Activated CD8-positive, alpha-beta memory T cell treated with anti-CD3 and anti-CD28 coated beads for 36 hours (primary cell): ENCODE measurements around the gene MIPOL1. TPM values are rescaled to one million over a fixed set of nuclear protein-coding genes. Genes with fewer than 3 reads are reported as not detected.
"Not testable (repeated sequence)": the region's sequence is repeated elsewhere in the genome, so short reads cannot be mapped to it uniquely, and the experiment has no call there.

ENCODE experiments used
- CTCF ChIA-PET: fragments of 350-600 bp; sonication (Branson Sonifier 250); formaldehyde crosslinking; loops from one replicate; lab custom pipeline; 2021; ENCODE audit warnings: antibody characterized with exemption; lab: Charles Lee
- POLR2A ChIA-PET: fragments of 350-600 bp; sonication (Branson Sonifier 250); formaldehyde crosslinking; loops from one replicate; lab custom pipeline; 2021; ENCODE audit warnings: antibody characterized with exemption; lab: Charles Lee
- total RNA-seq, 2 experiments: library from RNA; stranded (reverse); gene quantifications; one replicate each; pipeline ENCODE4 v1.2.3, GENCODE V29; 2021

Gene MIPOL1
- total RNA-seq, 2 experiments from 2014 or later = not detected

- ChIA-PET CTCF (no interaction called here), POLR2A (no interaction called here)
Measured at GRCh38 chr14:37422319-37422718, 224.6 kb downstream of the MIPOL1 start.

- CTCF ChIA-PET = no interaction called here
- POLR2A ChIA-PET = no interaction called here
Measured at GRCh38 chr14:37422748-37423147, 225.0 kb downstream of the MIPOL1 start.

DNA sequence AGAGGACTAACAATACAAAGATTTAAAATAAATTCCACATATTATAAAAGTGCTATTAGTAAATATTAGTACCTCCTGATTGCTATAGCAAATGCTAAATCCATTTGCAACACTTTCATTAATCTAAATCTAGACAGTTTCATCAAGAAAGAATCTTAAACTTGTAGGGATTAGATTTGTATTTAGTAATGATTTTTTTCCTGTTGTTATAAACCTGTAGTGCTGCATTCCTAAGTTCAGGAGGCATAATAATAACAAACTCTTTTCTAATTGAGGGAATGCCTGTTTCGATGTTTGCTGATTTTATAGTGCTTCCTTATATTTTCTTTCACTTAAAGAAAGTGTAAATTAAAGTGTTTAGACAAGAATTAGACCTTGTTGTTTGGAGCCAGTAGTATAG lies 231.2 kb downstream of the MIPOL1 start:
- CTCF ChIA-PET = interaction anchor here (0.7 kb wide), 1 partner anchor 17 kb away, joined by 4 read pairs; no protein-coding TSS in a partner anchor
- POLR2A ChIA-PET = no interaction called here

DNA sequence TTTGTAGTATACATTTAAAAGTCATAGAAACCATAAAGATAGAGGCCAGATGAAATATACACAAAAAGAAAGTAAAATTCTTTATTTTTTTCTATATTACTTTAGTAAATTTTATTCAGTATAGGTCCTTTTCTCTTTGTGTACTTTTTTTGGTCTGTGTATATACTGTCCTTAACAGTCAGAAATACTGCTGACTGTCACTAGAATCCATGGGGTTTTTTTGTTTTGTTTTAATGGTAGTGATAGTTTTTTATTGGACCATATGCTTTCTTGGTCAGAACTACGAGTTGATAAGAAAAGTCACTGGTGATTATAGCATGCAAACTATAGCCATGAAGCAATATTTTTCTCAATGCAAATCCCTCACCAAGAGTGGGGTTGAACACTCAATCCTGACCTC lies 231.9 kb downstream of the MIPOL1 start:
- ChIA-PET POLR2A (no interaction called here), CTCF (no interaction called here)

DNA sequence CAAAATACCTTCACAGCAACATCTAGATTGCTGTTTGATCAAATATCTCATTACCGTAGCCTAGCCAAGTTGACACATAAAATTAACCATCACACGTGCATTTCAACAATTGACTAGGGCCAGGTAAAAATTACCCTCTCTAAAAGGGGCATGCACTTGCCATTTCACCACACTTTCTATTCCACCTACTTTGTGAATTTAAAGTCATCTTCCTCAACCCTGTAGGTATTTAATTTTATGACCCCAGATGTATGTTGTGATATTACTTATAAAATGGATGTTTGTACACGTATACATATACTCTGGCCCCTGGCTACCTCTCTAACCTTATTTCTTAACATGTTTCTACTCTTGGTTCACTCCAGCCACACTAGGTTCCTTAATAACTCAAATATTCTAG lies 237.1 kb downstream of the MIPOL1 start:
- CTCF ChIA-PET = no interaction called here
- POLR2A ChIA-PET = no interaction called here

- POLR2A ChIA-PET = no interaction called here
- CTCF ChIA-PET = no interaction called here
Measured at GRCh38 chr14:37436519-37436918, 238.8 kb downstream of the MIPOL1 start.

DNA sequence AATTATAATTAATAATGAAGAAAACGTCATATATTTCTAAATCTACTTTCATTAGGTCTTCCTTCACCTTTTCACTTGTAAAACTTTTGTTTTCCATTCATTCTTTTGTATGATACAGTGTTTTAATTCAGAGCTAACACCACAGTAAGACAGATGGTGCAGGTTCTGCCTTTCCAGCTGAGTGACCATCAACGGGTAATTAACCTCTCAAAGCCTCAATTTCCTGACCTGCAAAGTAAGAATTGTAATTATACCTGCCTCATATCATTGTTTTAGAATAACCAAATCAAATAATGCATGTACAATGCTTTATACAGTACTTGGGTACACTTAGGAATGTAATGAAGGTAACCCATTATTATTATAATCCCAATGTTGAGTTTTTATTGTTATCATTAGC lies 239.8 kb downstream of the MIPOL1 start:
- CTCF ChIA-PET = interaction anchor here (0.7 kb wide), 1 partner anchor 44 kb away, joined by 4 read pairs; no protein-coding TSS in a partner anchor
- POLR2A ChIA-PET = no interaction called here

- POLR2A ChIA-PET = no interaction called here
- CTCF ChIA-PET = no interaction called here
Measured at GRCh38 chr14:37438444-37438843, 240.7 kb downstream of the MIPOL1 start.

GRCh38 chr14:37443461-37443860 lies 245.7 kb downstream of the MIPOL1 start:
- POLR2A ChIA-PET = no interaction called here
- CTCF ChIA-PET = no interaction called here

DNA sequence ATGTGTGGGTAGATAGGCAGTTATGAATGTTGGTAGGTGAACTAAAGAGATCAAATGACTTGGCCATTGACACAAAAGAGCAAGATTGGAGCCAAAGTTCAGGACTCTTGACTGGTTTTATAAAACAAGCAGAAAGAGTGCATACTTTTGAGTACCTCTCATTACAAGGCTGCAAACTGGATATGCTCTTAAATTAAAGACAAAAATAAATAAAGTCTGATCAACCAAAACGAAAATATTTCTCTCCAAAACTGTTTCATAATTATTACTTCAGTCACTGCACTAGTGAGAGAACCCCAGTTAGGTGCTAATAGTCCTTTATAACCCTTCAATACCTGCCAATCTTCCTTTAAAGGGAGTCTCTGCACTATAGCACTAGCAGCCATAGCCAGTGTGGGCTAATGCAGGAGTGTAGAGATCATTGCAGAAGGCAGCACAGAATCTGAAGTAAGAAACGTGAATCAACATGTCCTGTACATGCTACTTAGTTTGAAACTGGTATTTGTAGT lies 250.2 kb downstream of the MIPOL1 start:
- CTCF ChIA-PET = no interaction called here
- POLR2A ChIA-PET = no interaction called here

GRCh38 chr14:37452323-37452722 lies 254.6 kb downstream of the MIPOL1 start:
- CTCF ChIA-PET = interaction anchor here (0.7 kb wide), 1 partner anchor 77 kb away, joined by 4 read pairs; no protein-coding TSS in a partner anchor
- POLR2A ChIA-PET = no interaction called here

GRCh38 chr14:37453985-37454384 lies 256.2 kb downstream of the MIPOL1 start:
- ChIA-PET CTCF (no interaction called here), POLR2A (no interaction called here)

DNA sequence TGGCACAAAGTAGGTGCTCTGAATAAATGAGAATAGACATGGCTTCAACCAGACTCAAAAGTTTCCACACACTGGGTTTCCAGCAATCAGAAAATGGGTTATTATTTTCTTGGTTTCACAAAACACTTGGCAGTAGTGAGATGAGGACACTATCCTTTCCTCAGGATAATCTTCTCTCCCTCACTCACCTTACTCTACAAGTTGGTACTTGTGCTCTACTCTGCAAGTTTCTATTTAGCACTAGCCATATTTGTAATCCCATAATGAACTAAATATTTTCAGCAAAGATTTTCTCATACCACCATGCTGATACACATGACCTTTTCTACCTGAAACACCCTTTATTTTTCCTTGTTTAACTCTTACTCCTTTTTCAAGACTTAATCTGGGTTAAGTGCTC lies 259.6 kb downstream of the MIPOL1 start:
- CTCF ChIA-PET = no interaction called here
- POLR2A ChIA-PET = no interaction called here

DNA sequence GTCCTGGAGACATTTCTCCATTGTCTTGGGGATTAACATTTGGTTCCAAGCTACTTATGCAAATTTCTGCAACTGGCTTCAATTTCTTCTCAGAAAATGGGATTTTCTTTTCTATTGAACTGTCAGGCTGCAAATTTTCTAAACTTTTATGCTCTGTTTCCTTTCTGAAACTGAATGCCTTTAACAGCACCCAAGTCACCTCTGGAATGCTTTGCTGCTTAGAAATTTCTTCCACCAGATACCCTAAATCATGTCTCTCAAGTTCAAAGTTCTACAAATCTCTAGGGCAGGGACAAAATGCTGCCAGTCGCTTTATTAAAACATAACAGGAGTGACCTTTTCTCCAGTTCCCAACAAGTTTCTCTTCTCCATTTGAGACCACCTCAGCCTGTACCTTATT lies 264.7 kb downstream of the MIPOL1 start:
- CTCF ChIA-PET, POLR2A ChIA-PET: not testable (repeated sequence)

DNA sequence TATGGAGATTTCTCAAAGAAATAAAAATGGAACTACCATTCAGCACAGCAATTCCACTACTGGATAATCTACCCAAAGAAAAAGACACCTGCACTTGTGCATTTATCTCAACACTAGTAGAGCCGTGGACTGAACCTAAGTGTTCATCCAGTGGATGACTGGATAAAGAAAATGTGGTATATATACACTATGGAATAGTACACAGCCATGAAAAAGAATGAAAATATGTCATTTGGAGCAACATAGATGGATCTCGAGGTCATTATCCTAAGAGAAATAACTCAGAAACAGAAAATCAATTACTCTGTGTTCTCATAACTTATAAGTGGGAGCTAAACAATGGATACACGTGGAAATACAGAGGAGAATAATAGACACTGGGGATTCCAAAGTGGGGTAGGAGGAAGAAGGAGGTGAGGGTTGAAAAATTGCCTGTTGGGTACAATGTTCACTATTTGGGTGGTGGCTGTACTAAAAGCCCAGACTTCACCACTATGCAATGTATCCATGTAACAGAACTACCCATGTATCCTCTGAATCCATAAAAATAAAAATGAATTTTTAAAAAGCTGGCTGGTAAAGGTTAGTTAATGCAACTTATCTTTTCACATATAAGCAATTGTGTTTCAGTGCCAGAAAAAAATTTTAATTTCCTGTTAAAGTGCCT lies 266.6 kb downstream of the MIPOL1 start:
- CTCF ChIA-PET = no interaction called here

DNA sequence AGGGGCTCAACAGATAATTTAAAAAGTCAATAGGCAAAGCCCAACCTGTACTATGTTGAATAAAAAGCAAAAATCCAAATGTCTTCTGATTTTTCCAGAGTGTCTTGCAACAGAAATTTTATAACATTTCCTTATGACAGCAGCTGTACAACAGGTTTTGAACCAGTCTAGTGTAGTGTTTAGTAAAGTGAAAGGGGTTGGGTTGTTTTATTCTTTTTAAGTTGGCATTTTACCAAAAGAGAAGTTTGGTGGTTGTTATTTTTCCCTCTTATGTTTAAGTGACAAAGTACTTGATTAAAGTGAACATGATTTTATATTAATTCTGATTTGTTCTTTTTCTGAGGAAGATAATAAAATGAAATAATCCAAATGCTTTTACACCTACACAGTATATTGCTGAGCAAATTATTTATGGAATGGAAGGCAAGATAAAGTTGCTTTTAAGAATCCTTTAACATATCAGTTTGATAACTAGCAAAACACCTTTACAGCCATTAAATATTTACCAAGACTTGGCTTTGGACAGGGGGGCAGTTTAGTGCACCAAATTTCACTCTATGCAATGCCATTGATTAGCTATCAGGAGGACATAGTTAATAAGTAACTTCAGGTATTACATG lies 268.4 kb downstream of the MIPOL1 start:
- ChIA-PET CTCF (no interaction called here), POLR2A (no interaction called here)

More for the DNA sequence above, 266.6 kb downstream of the MIPOL1 start:
- POLR2A ChIA-PET = no interaction called here

GRCh38 chr14:37466623-37467088 lies 268.9 kb downstream of the MIPOL1 start:
- ChIA-PET POLR2A (no interaction called here), CTCF (no interaction called here)

DNA sequence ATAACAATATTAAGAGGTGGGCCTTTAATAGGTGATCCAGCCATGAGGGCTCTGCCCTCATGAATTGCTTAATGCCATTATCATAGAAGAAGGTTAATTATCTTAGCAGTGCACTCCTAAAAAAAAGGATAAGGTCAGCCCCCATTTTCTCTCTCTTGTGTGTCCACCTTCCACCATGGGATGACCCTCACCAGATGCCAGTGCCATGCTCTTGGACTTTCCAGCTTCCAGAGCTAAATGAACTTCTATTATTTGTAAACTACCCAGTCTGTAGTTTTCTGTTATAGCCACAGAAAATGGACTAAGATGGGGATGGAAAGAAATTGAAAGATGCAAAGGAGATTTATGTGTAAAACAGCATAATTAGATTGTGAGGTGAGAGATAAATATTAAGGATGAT lies 271.9 kb downstream of the MIPOL1 start:
- ChIA-PET POLR2A (no interaction called here), CTCF (no interaction called here)

DNA sequence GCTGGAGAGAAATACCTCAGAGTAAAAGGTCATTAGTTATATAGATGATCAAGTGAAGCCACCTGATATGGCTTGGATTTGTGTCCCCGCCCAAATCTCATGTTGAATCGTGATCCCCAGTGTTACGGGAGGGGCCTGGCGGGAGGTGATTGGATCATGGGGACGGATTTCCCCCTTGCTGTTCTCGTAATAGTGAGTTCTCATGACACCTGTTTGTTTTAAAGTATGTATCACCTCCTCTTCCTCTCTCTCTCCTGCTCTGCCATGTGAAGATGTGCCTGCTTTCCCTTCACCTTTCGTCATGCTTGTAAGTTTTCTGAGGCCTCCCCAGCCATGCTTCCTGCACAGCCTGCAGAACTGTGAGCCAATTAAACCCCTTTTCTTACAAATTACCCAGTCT lies 272.5 kb downstream of the MIPOL1 start:
- ChIA-PET POLR2A (no interaction called here), CTCF (no interaction called here)

DNA sequence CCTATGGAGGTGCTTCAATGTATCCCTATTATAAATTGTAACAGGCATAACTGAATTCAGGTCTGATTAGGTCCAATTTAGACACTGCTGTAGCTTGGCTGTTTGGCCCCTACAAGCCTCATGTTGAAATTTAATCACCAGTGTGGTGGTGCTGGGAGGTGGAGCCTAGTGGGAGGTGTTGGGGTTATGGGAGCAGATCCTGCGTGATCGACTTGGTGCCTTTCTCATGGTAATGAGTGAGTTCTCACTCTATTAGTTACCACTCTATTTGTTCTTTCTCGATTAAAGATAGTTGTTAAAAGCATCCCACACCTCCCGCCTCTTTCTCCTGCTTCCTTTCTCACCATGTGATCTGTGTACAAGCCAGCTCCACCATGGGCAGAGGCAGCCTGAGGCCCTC lies 275.2 kb downstream of the MIPOL1 start:
- ChIA-PET POLR2A (no interaction called here), CTCF (no interaction called here)

GRCh38 chr14:37474191-37474590 lies 276.5 kb downstream of the MIPOL1 start:
- ChIA-PET POLR2A (no interaction called here), CTCF (interaction anchor here (0.8 kb wide), 1 partner anchor 381 kb away, joined by 3 read pairs; no protein-coding TSS in a partner anchor)
